GM18519 (cell line): ENCODE results near the gene GTF2H2C_2.
A peak's percentile ranks its signal among the peaks of the same experiment; 100 is the strongest.
"Not testable (repeated sequence)": the region's sequence is repeated elsewhere in the genome, so short reads cannot be mapped to it uniquely, and the experiment has no call there.

Experiments used
- ATAC-seq: cut with Tn5 transposase; IDR thresholded peaks from one replicate; pipeline ENCODE4 v1.9.1; 2021; ENCODE audit warnings: mild to moderate bottlenecking, moderate library complexity; ENCODE audit not compliant: unreplicated experiment, low FRiP score

GTF2H2C_2 gene

DNA sequence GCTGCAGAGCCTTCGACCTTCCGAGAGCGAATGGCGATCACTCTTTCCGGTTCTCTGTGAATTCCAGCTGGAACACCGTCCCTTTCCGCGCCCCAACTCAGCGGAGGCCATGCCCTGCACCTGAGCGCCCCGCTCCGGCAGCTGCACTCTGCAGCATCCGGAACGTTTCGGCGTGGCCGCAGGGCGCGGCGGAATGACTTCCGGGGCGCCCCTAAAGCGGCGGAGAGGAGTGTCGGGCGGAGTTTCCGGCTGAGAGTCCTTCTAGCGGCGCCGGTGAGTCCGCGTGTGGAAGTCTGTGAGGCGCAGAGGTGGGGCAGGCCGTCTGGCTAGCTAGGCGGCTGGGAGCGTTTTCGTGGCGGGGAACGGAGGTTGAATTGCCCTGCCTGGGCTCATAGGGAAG, at the start of gene GTF2H2C_2:
Gene GTF2H2C_2, plus strand, starts transcription at position 252 of the 400 bp plus-strand sequence.
- peak; percentile 90 for ATAC-seq

GRCh38 chr5:70400984-70401686, 14.0 kb upstream of the GTF2H2C_2 start:
- not testable (repeated sequence) for ATAC-seq

- not testable (repeated sequence) for ATAC-seq
Measured at GRCh38 chr5:70421322-70421721, 6.2 kb downstream of the GTF2H2C_2 start.

DNA sequence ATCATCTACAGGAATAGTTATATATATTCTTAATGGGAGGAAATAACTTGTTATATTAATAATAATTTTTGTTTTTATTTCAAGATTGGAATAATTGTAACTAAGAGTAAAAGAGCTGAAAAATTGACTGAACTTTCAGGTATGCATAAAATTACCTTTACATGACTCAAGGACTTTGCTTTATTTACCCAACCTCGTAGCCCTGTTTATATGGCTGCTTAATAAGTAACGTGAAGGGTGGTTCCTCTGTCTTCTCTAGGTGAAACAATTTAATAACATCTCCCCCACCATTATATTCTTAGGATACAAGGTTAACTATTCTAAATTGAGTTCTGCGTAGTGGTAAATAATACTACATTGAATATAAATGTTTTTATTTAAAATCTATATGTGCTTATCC, 8.0 kb downstream of the GTF2H2C_2 start:
- not testable (repeated sequence) for ATAC-seq

GRCh38 chr5:70438518-70438917, 23.4 kb downstream of the GTF2H2C_2 start:
- ATAC-seq: not testable (repeated sequence)

GRCh38 chr5:70449565-70449964, 34.4 kb downstream of the GTF2H2C_2 start:
- not testable (repeated sequence) for ATAC-seq

DNA sequence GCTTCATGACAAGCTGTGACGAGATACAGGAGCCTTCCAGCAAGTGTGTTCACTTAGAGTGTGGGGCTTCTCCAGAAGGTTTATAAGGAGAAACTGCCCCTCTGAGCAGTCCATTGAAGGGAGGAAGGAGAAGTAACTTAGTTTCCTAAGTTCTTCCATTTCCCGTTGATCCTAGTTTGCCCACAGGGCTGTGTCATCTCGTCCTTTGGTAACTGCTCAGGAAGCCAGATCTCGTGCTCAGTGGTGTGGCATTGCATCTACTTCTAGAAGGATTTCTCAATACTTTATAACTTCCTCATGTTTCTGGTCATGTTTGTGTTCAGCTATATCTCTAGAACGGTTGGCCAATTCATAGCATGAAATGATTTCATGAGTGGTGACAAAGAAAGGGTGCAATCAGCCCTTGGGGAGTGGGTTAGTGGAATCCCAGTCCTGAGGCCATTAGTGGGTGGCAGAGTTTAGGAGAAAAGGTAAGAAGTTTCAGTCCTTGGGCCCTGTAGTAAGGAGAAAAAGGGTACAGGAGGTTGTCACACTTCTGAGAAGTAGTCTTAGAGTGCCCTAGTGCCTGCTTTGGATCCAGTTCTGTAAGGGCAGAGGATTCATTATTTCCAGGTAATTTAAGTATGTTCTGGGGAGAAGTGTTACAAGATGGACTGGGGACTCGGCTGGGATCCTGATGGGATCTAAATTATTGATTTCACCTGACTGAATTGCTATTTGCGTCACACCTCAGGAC, 36.2 kb downstream of the GTF2H2C_2 start:
- not testable (repeated sequence) for ATAC-seq

DNA sequence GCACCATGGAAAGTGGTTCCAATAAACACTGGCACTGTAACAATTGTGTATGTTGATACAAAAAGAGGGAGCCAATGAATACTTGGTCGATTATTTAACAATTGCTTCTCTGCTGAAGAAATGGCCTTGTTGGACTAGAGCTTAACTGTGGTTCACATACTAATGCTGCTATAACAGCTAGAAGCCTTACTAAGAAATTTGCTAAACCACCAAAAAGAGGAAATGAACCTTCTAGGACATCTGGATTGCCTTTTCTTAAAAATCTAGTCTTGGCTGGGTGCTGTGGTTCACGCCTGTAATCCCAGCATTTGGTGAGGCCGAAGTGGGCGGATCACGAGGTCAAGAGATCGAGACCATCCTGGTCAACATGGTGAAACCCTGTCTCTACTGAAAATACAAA, 41.9 kb downstream of the GTF2H2C_2 start:
- ATAC-seq: peak; percentile 83

DNA sequence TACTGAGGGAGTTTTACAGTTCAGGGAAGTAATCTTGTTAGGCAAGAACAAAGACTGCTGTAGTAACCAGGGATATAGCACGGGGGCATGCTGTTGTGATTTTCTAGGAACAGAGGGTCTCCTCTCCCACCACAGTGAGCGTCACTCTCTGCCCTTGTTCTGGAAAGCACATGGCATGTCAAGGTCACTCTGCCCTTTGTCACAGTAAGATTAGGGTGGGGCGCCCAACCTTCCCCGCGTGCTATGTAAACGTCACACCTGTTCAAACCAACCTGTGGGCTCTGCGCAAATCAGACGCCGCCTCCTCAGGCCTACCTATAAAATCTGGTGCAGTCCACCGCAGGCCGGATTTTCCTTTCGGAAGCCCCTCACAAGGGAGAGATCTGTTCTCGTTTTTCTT, 44.0 kb downstream of the GTF2H2C_2 start:
- ATAC-seq: not testable (repeated sequence)

DNA sequence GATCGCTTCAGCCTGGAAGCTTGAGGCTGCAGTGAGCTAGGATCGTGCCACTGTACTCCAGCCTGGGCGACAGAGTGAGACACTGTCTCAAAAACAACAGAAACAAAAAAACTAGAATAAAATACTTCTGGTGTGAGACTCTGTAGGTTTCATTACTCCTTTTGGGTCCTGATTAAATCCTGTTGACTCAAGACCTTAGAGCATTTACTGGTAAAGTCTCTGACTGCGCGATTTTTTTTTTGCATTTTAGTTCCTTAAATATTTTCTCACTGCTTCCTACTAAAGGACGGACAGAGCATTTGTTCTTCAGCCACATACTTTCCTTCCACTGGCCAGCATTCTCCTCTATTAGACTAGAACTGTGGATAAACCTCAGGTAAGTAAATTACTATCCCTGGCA, 46.8 kb downstream of the GTF2H2C_2 start:
- not testable (repeated sequence) for ATAC-seq

- ATAC-seq: not testable (repeated sequence)
Measured at GRCh38 chr5:70464019-70464637, 49.0 kb downstream of the GTF2H2C_2 start.

DNA sequence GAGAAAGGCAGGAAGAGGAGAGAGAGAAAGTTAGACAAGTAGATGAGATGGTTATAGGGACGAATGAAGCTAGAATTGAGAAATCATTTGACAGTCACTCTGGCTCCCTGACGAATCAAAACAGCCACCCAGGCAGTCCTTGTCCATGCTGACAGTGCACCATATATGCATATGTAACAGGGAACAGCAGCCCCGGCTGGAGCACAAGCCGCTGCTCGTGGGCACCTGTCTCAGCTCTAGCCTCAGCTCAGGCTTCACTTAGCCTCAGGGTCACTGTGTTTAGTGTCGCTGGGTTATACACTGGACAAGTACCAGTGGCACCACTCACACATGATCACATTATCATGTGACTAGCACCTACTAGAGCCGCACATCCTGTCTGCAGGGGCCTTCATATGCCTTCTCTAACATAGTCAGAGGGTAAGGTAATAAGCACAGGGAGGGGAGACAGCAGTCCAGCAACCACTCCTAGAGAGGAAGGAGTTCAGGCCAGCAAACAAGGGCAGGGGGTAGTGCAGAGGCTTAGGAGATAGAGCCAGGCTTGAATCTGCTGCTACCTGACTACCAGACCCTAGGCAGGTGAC, 54.9 kb downstream of the GTF2H2C_2 start:
- not testable (repeated sequence) for ATAC-seq
